ENCODE data around the gene AFF1.
A peak's percentile ranks its signal among the peaks of the same experiment; 100 is the strongest.
"Not testable (repeated sequence)": the region's sequence is repeated elsewhere in the genome, so short reads cannot be mapped to it uniquely, and the experiment has no call there.

AFF1 gene

DNA sequence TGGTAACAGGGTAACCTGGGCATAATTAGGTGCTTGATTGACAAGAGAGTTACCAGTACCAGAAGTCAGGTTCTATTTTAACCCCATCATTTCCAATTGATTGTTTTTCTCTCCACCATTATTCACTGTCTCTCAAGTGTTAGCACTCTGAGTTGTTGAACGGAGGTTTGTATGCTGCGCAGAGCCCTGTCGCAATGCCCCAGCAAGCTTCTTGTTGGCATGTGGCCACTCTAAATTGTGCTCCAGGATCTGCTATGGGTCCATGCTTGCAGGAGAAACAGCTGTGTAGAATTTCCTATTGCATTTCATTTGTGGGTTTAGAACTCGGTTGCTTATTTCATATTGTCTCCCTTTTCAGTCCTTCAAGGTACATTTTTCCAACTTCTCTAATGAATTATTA lies 187.4 kb downstream of the AFF1 start:
- no peak for DNase-seq

- no peak for DNase-seq
Observed at GRCh38 chr4:87126056-87126455, 191.2 kb downstream of the AFF1 start.

GRCh38 chr4:87128006-87128705 lies 193.3 kb downstream of the AFF1 start:
- DNase-seq = no peak

DNA sequence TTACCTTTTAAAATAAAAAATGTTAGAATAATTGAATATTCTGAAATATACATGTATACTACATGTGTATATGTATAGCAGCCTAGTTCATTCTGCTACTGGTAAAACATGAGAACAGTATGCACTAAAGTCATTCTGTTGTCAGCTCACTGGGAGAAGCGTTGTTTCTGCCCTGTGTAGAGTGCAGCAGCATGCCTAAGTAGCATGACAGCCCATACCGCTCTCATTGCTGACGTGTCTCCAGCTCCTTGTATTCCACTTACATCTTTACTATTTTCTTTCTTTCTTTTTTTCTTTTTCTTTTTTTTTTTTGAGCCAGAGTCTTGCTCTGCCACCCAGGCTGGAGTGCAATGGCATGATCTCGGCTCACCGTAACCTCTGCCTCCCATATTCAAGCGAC lies 194.9 kb downstream of the AFF1 start:
- DNase-seq = no peak

DNA sequence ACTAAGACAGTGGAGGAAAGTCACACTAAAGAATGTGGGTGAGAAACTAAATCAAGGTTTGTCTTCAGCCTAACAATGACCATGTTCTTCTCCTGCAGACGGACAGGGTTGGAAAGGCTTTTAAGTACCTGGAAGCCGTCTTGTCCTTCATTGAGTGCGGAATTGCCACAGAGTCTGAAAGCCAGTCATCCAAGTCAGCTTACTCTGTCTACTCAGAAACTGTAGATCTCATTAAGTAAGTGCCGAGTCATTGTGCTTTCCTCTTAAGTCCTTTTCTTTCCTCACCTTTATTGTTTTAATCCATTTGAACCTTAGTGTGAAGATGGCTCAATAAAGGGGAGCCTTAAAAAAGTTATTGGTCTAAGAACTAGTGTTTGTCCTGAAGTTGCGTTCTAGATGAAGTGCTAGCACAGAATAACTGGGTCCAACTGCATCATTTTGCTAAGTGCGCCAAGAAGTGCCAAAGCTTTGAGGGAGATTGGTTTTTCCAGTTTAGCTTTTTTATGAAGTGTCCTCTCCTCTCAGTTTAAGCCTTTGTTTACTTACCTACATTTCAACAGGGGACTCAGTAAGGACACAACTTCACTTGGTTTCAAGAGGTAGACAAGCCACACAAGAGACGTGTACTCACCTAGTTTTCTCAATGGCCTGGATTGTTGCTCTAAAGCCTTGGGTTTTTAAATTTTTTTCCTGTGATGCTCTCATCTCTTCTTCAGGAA lies 196.3 kb downstream of the AFF1 start:
- DNase-seq = no peak

DNA sequence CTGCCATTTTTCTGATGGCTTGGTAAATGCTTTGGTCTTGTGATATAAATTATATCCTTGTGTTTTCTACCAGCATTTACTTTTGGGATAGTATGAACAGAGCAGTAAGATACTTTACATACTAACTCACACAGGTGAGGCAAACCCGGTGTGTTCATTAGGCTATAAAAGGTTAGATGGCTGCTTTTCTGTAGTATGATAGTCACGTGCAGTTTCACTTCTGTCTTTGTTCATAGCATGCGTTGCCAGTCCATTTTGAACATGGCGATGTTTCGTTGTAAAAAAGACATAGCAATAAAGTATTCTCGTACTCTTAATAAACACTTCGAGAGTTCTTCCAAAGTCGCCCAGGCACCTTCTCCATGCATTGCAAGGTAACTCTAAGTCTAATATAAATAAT lies 197.2 kb downstream of the AFF1 start:
- no peak for DNase-seq

DNA sequence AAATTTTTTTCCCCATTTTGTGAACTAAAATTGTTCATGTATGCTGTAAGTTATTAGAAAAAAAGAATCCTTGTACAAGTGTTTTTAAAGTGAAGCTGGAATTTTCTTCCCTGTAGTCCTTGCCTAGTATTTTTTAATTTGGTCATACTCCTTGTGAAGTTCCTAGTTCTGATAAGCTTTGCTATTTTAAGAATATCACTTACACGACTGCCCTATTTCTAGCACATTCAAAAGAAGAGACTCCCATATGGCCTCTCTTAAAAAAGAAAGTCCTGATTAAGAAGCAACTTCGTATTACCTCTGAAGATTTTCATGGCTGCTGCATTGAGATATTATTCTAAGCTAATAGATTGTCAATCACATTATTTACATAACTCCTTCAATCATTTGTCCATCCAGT lies 198.4 kb downstream of the AFF1 start:
- no peak for DNase-seq

DNA sequence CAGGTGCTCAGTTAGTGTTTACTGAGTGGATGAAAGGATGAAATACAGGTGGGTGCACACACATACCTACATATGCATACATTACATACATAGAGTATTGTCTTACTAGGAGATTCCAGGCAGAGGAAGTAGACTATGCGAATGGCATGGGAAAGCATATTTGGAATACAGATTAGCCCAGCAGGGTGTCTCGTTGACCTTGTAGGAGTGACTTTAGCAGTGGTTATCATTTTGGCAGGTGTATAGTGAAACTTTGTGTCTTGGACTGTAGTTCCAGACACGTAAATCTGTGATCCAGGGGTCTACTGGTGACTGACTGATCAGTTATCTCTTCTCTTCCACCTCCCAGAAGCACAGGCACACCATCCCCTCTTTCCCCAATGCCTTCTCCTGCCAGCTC lies 199.3 kb downstream of the AFF1 start:
- no peak for DNase-seq

- no peak for DNase-seq
Observed at GRCh38 chr4:87141428-87141827, 206.6 kb downstream of the AFF1 start.

DNA sequence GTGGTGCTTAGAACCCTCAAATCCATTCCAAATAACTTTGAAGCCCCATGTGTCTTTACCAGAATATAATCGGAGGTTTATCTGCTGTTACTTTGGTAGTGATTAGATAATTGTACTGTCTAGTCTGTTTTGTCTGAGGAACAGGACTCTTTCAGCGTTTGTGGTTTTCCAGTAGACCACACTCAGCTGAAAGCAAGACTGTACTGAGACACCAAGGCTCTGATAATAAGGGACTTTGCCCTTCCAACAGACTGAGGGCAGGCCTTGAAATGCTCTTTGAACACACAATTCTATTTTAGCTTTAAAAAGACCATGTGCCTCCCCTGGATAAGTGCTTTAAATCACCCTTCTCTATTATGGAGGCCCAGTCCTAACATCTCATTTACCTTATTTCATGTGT lies 209.5 kb downstream of the AFF1 start:
- no peak for DNase-seq

DNA sequence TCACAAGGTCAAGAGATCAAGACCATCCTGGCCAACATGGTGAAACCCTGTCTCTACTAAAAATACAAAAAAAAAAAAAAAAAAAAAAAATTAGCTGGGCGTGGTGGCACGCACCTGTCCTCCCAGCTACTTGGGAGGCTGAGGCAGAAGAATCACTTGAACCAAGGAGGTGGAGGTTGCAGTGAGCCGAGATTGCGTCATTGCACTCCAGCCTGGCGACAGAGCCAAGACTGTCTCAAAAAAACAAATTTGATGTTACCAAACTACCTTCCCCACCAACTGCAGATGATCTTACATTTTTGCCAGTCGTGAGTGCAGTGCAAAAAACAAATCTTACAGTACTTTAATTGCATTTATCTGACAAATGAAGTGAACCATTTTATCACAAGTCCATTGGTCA lies 211.1 kb downstream of the AFF1 start:
- not testable (repeated sequence) for DNase-seq

DNA sequence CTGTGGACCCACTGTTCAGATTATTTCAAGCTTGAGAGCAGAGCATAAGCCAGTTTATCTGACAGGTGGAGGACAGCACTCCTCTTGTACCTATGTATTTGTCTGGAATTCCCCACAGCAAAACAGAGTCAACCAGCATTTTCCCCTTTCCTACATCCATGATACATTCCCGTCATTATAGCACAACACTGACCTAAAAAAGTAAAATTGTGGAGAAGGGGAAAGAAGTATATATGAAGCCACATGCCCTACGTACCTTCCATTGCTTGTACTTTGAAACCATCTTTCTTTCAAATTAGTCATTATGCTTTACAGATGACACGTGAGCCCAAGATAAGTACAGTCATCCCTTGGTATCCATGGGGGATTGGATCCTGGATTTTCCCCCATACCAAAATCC lies 212.3 kb downstream of the AFF1 start:
- DNase-seq = no peak

- peak; percentile 20 for DNase-seq
Observed at GRCh38 chr4:87150498-87151261, 215.9 kb downstream of the AFF1 start.

DNA sequence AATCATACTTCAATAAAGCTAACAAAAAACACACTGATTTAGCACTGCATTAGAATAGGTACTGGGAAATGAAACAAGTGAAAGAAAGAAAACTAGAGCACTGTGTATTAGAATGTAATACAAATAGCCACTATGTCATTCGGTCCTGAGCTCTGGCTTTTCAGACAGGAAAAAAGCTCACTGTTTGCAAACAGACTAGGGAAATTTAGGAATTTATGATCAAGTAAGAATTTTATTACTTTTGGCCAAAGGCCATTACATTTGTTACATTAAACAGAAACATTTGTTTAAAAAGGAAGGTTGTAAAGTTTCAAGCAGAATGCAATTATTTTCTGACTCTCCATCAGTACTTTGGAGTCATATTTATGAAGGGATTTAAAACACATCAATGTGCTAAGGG lies 216.9 kb downstream of the AFF1 start:
- no peak for DNase-seq

DNA sequence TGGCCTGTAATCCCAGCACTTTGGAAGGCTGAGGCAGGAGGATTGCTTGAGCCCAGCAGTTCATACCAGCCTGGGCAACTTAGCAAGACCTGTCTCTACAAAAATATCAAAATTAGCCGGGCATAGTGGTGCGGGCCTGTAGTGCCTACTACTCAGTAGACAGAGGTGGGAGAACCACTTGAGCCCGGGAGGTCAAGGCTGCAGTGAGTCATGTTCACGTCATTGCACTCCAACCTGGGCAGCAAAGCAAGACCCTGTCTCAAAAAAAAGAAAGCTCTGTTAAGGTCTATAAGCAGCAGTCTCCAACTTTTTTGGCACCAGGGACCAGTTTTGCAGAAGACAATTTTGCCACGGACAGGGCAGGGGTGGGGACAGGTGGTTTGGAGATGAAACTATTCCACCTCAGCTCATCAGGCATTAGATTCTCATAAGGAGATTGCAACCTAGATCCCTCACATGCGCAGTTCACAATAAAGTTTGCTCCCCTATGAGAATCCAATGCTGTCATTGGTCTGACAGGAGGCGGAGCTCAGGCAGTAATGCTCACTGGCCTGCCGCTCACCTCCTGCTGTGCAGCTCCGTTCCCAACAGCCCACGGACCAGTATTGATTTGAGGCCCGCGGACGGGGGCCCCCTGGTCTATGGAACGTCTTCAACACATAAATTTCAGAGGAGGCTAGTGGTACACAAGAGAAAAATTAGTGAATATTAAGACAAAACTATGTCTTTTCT lies 217.7 kb downstream of the AFF1 start:
- DNase-seq = no peak

DNA sequence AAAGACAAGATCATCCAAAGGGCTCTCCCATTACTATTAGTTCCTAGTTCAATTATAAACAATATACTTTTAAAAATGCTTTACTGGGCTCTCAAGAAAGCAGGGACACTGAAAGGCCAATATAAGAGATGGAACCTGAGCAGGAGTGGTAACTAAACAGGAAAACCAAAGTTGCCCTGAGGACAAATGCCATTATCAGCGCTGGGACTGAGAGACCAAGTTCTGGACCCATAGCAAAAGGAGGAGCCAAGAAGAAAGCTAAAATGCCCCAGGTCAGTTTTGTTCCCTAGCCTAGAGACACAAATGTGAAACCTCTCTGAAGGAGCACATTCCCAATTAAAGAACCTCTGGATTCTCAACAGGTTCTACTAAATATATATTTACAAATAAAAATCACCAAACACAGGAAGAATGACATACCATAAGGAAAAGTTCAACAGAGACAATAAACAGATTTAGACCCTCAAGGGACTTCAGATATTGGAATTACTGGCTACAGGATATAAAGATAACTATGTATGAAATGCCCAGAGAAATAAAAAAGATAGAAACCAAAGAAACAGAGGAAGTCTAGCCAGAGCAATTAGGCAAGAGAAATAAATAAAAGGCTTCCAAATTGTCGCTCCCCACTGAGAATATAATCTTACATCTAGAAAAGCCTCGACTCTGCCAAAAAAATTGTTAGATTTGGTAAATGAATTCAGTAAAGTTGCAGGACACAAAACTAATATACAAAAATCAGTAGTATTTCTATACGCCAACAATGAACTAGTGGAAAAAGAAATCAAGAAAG lies 218.5 kb downstream of the AFF1 start:
- DNase-seq = no peak

DNA sequence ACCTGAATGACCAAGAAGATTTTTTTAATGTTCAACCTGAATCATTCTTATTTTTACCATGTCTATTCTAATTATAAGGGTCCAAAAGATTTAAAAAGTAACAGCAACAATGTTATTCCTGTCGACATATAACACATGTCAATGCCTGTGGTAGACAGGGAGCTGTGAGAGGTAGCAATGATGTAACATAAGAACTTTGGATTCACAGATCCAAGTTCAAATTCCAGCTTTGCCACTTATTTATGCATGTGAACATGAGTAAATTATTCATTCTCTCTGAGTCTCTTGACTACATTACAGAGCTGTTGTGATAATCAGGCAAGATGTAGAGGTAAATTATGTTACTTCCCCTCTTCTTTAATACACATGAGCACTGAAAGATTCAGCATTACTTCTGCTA lies 231.1 kb downstream of the AFF1 start:
- DNase-seq = no peak

GRCh38 chr4:87166296-87166854 lies 231.6 kb downstream of the AFF1 start:
- DNase-seq = no peak

- no peak for DNase-seq
Observed at GRCh38 chr4:87171944-87172343, 237.1 kb downstream of the AFF1 start.

DNA sequence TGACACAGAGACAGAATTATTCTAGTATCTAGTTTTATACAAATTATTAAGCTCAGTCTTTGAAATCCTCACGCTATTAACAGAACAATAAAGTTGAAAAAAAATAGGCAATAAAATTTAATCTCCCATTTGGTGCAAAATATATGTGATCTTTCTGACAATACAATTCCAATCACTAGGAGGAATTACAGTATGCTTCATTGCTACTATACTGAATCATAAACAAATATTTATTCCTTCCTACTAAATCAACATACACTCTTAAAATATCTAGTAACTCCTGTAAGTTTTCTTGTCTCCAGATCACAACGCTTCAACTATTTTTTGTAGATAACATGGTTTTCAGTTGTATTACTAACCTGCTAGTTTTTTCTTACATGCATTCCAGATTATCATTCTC lies 239.9 kb downstream of the AFF1 start:
- DNase-seq = no peak

DNA sequence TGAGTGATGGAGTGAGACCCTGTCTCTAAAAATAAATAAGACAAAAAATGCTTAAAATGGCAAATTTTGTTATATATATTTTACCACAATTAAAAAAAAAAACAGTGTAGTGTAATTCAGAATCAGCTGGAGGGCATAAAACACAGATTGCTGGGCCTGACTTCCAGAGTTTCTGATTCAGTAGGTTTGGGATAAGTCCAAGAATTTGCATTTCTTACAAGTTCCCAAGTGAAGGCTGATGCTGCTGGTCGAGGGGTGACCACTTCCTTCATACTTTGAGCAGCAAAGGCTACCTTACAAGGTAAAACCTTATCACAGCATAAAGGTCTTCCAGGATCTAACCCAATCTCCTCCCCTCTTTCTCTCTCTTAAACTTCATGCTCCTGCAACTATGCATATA lies 244.9 kb downstream of the AFF1 start:
- no peak for DNase-seq

- DNase-seq = no peak
Observed at GRCh38 chr4:87180767-87181166, 246.0 kb downstream of the AFF1 start.
